NT2/D1 (cell line): ENCODE data around the gene CMC1.

Experiments used
- SUZ12 ChIP-seq: IDR thresholded peaks from 2 replicates; pipeline ENCODE4 v1.6.1; 2011; ENCODE audit not compliant: insufficient read length, insufficient read depth; ENCODE audit errors: extremely low read depth
- YY1 ChIP-seq: IDR thresholded peaks from 2 replicates; pipeline ENCODE4 v1.6.1; 2011; ENCODE audit not compliant: insufficient read length, insufficient read depth
- ZNF274 ChIP-seq: IDR thresholded peaks from 2 replicates; pipeline ENCODE4 v1.6.1; 2011; ENCODE audit warnings: mild to moderate bottlenecking, low read depth, low read length

DNA sequence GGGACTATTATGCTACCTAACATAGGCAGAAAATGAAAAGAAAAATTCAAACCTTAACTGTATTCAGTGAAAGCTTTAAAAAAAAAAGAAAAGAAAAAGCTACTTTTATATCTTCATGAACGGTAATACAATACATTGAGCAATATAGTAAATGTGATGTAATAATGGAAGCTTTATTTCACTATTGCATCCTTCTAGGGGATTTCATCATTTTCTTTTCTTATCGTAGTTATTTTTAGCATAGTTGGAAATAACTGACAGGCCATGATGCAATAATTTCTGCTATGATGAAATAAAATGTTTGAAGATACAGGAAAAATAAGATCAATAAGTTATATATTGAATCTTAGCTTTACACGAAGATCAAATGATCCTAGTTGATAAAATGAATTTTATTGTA lies 66.8 kb downstream of the CMC1 start:
- TF ChIP-seq SUZ12 = no peak
- TF ChIP-seq YY1 = no peak
- TF ChIP-seq ZNF274 = no peak
